GM18909 (cell line): ENCODE measurements around the gene GOSR1.
"Not testable (repeated sequence)": the region's sequence is repeated elsewhere in the genome, so short reads cannot be mapped to it uniquely, and the experiment has no call there.

Source experiments
- ATAC-seq: cut with Tn5 transposase; IDR thresholded peaks from one replicate; pipeline ENCODE4 v1.9.1; 2021; ENCODE audit warnings: mild to moderate bottlenecking; ENCODE audit not compliant: unreplicated experiment, poor library complexity

Gene GOSR1

GRCh38 chr17:30477083-30477773, at the start of gene GOSR1:
GOSR1 (plus strand) TSS chr17:30477408; CDS start chr17:30477434, 26 bp downstream.
- ATAC-seq: peak; percentile 96

GRCh38 chr17:30427611-30428010, 49.6 kb upstream of the GOSR1 start:
- no peak for ATAC-seq

GRCh38 chr17:30429155-30429554, 48.1 kb upstream of the GOSR1 start:
- no peak for ATAC-seq

DNA sequence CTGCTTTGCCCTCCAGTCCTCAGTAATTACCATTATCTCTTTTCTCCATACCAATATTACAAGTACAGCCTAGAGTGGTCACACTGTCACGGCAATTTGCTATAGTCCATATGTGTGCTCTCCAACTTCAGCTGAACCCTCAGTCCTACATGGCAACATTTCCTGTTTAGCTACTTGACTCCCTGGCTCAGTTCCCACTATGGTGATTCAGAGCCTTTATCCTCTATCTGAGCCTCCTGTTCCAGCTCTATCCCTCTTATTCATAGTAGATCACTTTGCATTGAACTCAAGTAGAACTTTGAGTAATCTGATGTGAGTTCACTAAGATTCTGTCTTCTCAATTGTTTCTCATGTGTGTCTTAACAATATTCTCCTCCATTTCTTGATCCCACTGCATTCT, 43.7 kb upstream of the GOSR1 start:
- no peak for ATAC-seq

DNA sequence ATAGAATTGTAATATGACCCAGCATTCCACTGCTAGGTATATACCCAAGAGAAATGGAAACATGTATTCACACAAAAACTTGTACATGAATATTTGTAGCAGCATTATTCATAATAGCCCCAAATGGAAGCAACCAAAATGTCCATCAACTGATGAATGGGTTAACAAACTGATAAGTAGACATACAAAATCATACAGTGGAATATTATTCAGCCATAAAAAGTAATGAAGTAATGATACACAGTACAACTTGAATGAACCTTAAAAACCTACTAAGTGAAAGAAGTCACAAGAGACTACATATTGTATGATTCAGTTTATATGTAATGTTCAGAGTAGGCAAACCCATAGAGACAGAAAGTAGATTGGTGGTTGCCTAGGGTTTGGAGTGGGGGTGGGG, 40.5 kb upstream of the GOSR1 start:
- no peak for ATAC-seq

DNA sequence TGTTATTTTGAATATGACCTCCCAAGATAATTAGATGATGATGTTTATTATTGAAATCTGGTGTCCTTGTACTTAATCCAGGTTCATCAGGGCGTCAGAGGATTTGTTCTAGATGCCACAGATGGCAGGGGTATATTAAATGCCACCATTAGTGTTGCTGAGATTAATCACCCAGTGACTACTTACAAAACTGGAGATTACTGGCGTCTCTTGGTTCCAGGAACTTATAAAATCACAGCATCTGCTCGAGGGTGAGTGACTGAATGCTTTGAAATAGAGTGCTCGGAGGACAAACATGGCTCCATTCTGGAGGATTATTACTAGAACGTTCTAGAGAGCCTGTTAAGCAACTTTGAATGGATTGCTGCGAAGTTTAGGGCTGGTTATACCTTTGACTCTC, 33.5 kb upstream of the GOSR1 start:
- ATAC-seq: no peak

- ATAC-seq: not testable (repeated sequence)
Measured at GRCh38 chr17:30446640-30447039, 30.6 kb upstream of the GOSR1 start.

- ATAC-seq: no peak
Measured at GRCh38 chr17:30449480-30449879, 27.7 kb upstream of the GOSR1 start.

DNA sequence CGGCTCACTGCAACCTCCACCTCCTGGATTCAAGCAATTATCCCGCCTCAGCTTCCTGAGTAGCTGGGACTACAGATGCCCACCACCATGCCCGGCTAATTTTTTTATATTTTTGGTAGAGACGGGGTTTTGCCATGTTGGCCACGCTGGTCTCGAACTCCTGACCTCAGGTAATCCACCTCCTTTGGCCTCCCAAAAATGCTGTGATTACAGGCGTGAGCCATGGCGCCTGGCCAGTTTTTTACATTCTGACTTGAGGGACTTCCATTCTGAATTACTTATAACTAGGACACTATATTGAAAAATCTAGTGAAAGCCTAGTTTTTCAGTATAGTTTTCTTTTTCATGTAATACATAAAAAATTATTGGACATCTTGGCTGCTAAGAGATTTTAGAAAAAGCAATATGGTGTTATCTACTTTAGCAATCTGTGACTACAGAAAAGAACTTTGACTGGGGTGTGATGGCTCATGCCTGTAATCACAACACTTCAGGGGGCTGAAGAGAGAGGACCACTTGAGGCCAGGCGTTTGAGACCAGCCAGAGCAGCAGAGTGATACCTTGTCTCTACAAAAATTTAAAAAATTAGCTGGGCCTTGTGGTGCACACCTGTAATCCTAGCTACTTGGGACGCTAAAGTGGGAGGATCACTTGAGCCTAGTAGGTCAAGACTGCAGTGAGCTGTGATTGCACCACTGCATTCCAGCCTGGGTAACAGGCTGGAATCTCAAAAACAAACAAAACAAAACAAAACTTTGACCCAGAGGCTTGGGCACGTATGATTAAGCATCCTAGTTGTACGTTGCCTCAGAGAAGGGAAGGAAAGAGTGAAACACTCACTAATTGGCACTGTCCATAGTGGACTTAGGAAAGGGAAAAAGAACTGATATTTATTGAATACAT, 26.8 kb upstream of the GOSR1 start:
- ATAC-seq: no peak

DNA sequence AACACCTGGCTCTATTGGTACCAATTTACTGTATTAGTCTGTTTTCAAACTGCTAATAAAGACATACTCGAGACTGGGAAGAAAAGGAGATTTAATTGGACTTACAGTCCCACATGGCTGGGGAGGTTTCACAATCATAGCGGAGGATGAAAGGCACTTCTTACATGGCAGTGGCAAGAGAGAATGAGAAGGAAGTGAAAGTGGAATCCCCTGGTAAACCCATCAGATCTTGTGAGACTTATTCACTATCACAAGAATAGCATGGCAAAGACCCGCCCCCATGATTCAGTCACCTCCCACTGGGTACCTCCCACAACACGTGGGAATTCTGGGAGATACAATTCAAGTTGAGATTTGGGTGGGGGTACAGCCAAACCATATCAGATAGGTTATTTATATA, 22.6 kb upstream of the GOSR1 start:
- ATAC-seq: no peak

DNA sequence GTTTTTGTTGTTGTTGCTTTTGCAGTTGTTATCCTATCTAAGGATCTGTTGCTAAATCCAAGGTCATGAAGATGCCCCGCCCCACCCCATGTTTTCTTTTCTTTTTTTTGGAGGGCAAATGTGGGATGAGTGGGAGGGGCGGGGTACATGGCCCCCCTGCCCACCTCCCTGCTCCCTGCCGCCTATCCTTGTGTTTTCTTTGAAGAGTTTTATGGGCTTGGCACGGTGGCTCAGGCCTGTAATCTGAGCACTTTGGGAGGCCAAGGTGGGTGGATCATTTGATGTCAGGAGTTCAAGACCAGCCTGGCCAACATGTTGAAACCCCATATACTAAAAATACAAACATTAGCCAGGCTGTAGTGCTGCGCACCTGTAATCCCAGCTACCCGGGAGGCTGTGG, 18.8 kb upstream of the GOSR1 start:
- no peak for ATAC-seq

DNA sequence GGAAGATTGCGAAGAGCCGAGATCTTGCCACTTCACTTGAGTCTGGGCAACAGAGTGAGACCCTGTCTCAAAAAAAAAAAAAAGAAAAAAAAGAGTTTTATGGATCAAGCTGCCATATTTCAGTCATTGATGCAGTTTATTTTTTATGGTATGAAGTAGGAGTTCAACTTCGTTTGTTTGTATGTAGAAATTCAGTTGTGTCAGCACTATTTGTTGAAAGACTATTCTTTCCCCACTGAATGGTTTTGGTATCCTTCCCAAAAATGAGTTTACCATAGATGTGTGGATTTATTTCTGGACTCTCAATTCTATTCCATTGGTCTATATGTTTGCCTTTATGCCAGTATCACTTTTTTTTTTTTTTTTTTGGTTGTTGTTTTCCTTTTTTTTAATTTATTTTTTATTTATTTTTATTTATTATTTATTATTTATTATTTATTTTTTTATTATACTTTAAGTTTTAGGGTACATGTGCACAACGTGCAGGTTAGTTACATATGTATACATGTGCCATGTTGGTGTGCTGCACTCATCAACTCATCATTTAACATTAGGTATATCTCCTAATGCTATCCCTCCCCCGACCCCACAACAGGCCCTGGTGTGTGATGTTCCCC, 18.3 kb upstream of the GOSR1 start:
- not testable (repeated sequence) for ATAC-seq

GRCh38 chr17:30468465-30468864, 8.7 kb upstream of the GOSR1 start:
- no peak for ATAC-seq

DNA sequence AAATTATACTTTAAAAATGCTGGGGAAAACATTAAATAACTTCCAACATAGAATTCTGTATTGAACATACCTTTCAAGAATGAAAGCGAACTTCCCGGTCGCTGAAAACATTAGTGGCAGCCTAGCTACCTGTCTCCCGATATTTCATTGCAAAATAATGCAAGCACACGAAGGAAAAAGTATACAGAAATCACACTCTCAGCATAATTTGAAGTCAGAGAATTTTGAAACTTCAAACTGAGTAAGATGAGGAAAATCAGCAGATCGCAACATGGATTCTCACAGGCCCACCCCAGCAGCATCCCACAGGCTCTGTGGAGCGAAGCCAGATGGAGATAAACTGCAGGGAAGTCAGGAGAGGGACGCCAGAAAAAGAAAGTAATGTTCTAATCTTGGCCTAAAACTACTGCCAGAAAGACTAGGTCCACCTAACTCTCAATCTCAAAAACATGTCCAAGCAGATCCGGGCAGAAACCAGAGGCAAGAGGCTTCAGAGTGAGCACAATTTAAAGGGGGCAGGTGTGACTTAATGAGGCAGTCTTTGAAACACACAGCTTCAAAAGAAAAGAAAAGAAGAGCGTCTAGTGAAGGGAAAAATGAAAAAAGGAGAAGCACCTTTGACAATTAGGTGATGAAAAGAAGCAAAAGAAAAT, 4.8 kb upstream of the GOSR1 start:
- no peak for ATAC-seq

- ATAC-seq: no peak
Measured at GRCh38 chr17:30475206-30475605, 2.0 kb upstream of the GOSR1 start.

DNA sequence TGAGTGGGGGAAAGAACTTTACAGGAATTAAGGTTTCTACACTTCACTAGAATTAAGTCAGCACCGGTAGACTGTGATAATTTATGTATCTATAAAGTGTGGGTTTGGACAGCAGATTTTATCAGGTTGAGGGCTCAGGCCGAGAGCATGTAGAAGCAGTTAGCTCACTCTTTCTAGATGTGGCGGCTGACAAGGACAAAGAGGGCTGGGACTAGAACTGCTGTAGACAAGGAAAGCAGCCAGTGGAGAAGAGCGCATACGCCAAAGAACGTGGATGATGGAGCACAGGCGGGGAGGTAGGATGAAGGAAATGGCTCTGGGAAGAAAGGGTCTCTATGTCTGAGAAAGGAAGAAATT, 504 bp upstream of the GOSR1 start:
- ATAC-seq: peak; percentile 12

- no peak for ATAC-seq
Measured at GRCh38 chr17:30477774-30478115, 537 bp downstream of the GOSR1 start.

DNA sequence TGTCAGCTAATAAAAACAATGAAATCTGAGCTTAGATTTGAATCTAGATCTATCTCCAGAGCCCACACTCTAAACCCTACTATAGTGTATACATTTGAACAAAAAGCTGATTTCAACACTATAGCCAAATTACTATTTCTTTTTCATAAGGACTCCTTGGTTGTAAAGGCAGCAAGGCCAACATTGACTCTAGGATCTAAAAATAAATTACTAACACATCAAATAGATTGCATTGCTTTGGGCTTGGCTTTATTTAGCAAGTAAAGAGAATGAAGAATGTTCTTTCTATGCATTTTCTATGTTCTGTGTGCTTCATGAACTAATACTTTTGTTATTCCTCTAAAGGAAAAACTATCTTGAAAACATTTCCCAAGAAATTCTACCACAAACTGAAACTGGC, 5.3 kb downstream of the GOSR1 start:
- no peak for ATAC-seq

- ATAC-seq: no peak
Measured at GRCh38 chr17:30483159-30483558, 6.0 kb downstream of the GOSR1 start.

- ATAC-seq: no peak
Measured at GRCh38 chr17:30493780-30494179, 16.6 kb downstream of the GOSR1 start.

DNA sequence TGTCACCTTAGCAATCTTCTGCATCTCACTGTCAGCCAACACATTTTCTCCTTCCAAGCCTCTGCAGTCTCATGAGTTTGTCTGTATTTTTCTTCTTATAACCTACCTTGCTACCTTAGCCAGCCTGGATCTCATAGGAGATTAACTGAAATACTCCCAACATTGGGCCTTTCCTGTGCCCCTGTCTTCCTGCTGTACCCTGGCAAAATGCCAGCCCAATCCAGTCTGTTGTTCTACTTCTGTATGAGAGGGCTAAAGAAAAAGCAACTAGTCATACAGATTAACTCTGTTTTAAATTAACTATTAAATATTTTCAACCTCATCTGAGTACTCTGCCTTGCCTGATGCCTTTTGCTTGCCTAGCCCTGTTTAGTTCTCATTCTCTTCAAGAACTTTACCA, 18.4 kb downstream of the GOSR1 start:
- no peak for ATAC-seq
